ENCODE measurements around the gene S100A9.
"Not testable (repeated sequence)": the region's sequence is repeated elsewhere in the genome, so short reads cannot be mapped to it uniquely, and the experiment has no call there.

The S100A9 gene

DNA sequence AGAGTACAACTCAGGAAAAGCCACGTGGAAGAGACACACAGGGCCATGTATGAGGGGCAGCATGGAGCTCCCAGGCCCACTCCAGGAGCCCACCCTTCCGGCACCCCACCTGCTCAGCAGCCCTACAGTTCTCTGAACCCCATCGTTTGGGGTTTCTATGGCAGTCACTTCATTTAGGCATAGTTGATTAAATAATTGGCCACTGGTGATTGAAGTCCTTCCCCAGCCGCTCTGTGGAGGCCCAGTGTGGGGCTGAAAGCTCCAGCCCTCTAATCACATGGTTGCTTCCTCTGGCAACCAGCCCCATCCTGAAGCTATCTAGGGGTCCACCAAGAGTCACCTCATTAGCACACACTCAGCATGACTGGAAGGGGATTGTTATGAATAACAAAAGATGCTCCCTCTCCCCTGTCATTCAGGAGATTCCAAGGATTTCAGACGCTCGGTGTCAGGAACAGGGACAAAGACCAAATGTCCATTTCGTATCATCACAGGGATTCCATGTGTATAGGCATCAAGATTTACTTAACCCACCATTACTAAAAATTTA lies 46.5 kb downstream of the S100A9 start:
- Histone ChIP-seq H3K36me3 (ENCODE audit: control insufficient read depth in 2 of 2, insufficient read depth in 2 of 2, low read length in 2 of 2) (no peaks in the 10 kb centered on the region), H3K4me1 (ENCODE audit: control insufficient read depth in 2 of 2, insufficient read depth in 2 of 2, low read length in 2 of 2) (no peaks in the 10 kb centered on the region), H3K4me3 (ENCODE audit: low read length in 2 of 2) (no peak overlapping the region), H3K27me3 (ENCODE audit: control insufficient read depth in 2 of 2, insufficient read depth in 2 of 2, low read length in 2 of 2) (no peaks in the 10 kb centered on the region), H3K27ac (ENCODE audit: low read depth in 2 of 2, low read length in 2 of 2) (no peak overlapping the region), H3K9me3 (ENCODE audit: control insufficient read depth in 2 of 2, low read length in 2 of 2) (no peaks in the 10 kb centered on the region), H3K9ac (ENCODE audit: low read depth in 1 of 2, low read length in 2 of 2) (no peak overlapping the region)

DNA sequence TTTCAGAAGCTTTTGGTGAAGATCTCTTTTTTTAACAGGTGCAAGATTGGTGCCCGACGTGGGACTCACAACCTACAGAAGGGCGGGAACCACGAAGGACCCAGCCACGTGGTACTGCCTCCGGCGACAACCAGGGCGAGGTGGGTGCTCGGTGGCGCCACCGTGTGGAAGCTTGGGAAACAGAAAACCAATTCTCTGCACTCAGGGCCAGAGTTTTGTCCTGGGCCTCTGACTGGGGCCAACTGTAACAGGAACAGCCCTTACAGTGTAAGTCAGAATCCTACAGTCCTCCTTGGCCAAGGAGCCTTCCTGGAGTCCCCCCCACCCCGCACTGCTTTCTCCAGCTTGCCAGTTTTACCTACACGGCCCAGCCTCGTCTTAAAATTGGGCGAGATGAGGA lies 47.1 kb downstream of the S100A9 start:
- no peaks in the 10 kb centered on the region for H3K4me1 ChIP-seq (ENCODE audit: control insufficient read depth in 2 of 2, insufficient read depth in 2 of 2, low read length in 2 of 2)
- no peaks in the 10 kb centered on the region for H3K9me3 ChIP-seq (ENCODE audit: control insufficient read depth in 2 of 2, low read length in 2 of 2)
- H3K4me3 ChIP-seq (ENCODE audit: low read length in 2 of 2) = no peak overlapping the region
- no peak overlapping the region for H3K27ac ChIP-seq (ENCODE audit: low read depth in 2 of 2, low read length in 2 of 2)
- H3K27me3 ChIP-seq (ENCODE audit: control insufficient read depth in 2 of 2, insufficient read depth in 2 of 2, low read length in 2 of 2) = no peaks in the 10 kb centered on the region
- no peak overlapping the region for H3K9ac ChIP-seq (ENCODE audit: low read depth in 1 of 2, low read length in 2 of 2)
- H3K36me3 ChIP-seq (ENCODE audit: control insufficient read depth in 2 of 2, insufficient read depth in 2 of 2, low read length in 2 of 2) = no peaks in the 10 kb centered on the region

DNA sequence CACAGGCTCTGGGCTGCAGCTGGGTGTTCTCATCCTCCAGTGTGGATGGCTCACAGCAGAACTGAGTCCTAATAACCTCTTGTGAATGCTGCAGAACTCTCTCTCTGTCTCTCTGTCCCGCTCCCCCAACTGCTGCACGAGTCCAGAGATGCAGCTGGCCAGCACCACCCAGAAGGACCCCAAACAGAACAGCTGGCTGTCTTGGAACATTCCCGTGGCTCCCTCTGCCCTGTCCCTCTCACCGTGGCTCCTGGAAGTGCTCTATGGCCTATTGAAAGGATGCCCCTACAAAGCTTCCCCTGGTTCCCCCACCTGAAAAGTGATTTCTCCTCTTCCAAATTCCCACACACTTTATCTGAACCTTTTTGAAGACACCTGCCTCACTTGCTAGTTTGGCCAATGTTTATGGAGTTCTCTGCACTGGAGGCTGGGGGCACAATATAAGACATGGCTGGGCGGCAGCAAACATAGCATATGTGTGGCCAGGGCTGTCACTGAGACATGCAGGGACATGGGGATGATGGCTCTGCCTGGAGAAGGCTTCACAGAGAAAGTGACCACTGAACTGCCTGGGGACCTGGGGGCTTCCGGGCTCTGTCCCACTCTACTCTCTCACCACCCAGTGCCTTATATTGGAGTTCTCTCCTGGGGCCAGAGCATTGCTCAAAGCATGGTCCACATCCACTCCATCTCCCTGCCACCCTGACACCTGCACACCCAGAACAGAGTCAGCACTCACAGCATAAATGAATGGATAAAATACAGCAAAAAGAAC lies 48.4 kb downstream of the S100A9 start:
- H3K36me3 ChIP-seq (ENCODE audit: control insufficient read depth in 2 of 2, insufficient read depth in 2 of 2, low read length in 2 of 2); H3K27ac ChIP-seq (ENCODE audit: low read depth in 2 of 2, low read length in 2 of 2); H3K27me3 ChIP-seq (ENCODE audit: control insufficient read depth in 2 of 2, insufficient read depth in 2 of 2, low read length in 2 of 2); H3K4me1 ChIP-seq (ENCODE audit: control insufficient read depth in 2 of 2, insufficient read depth in 2 of 2, low read length in 2 of 2); H3K9me3 ChIP-seq (ENCODE audit: control insufficient read depth in 2 of 2, low read length in 2 of 2); H3K9ac ChIP-seq (ENCODE audit: low read depth in 1 of 2, low read length in 2 of 2); H3K4me3 ChIP-seq (ENCODE audit: low read length in 2 of 2): not testable (repeated sequence)

DNA sequence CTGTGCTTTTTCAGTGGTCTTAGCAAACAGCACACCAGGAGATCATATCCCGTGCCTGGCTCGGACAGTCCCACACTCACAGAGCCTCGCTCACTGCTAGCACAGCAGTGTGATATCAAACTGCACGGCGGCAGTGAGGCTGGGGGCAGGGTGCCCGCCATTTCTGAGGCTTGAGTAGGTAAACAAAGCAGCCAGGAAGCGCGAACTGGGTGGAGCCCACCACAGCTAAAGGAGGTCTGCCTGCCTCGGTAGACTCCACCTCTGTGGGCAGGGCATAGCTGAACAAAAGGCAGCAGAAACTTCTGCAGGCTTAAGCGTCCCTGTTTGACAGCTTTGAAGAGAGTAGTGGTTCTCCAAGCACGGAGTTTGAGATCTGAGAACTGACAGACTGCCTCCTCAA lies 49.6 kb downstream of the S100A9 start:
- H3K9me3 ChIP-seq (ENCODE audit: control insufficient read depth in 2 of 2, low read length in 2 of 2); H3K36me3 ChIP-seq (ENCODE audit: control insufficient read depth in 2 of 2, insufficient read depth in 2 of 2, low read length in 2 of 2); H3K4me3 ChIP-seq (ENCODE audit: low read length in 2 of 2); H3K27me3 ChIP-seq (ENCODE audit: control insufficient read depth in 2 of 2, insufficient read depth in 2 of 2, low read length in 2 of 2); H3K4me1 ChIP-seq (ENCODE audit: control insufficient read depth in 2 of 2, insufficient read depth in 2 of 2, low read length in 2 of 2); H3K9ac ChIP-seq (ENCODE audit: low read depth in 1 of 2, low read length in 2 of 2); H3K27ac ChIP-seq (ENCODE audit: low read depth in 2 of 2, low read length in 2 of 2): not testable (repeated sequence)
